CD8-positive, alpha-beta memory T cell (primary cell): Measurements from ENCODE around the gene VSTM1. TPM values are rescaled to one million over a fixed set of nuclear protein-coding genes. Genes with fewer than 3 reads are reported as not detected.

Experiments used
- CTCF ChIA-PET: fragments of 350-600 bp; sonication (Branson Sonifier 250); formaldehyde crosslinking; loops from one replicate; lab custom pipeline; 2021; ENCODE audit warnings: antibody characterized with exemption; lab: Charles Lee
- POLR2A ChIA-PET: fragments of 350-600 bp; sonication (Branson Sonifier 250); formaldehyde crosslinking; loops from one replicate; lab custom pipeline; 2021; ENCODE audit warnings: antibody characterized with exemption; lab: Charles Lee
- DNase-seq, 5 donors: peaks; one replicate each; pipeline versions ENCODE4 v3.0.0 to v3.0.0-alpha.2; 2020 to 2022; ENCODE audit warnings: mixed read lengths in 1 of 5
- H3K27ac ChIP-seq: one replicate; pipeline ENCODE4 v1.7.0; 2013; ENCODE audit warnings: low read depth, mild to moderate bottlenecking, low read length, moderate library complexity
- H3K27me3 ChIP-seq: 2 replicates; pipeline ENCODE4 v1.7.0; 2013; ENCODE audit warnings: low read length, mild to moderate bottlenecking; ENCODE audit not compliant: insufficient read depth, poor library complexity, severe bottlenecking
- H3K36me3 ChIP-seq: 2 replicates; pipeline ENCODE4 v1.7.0; 2013; ENCODE audit warnings: mild to moderate bottlenecking, low read length, moderate library complexity; ENCODE audit not compliant: insufficient read depth
- H3K4me1 ChIP-seq: 2 replicates; pipeline ENCODE4 v1.7.0; 2013; ENCODE audit warnings: mild to moderate bottlenecking, low read length, moderate library complexity; ENCODE audit not compliant: insufficient read depth
- H3K4me3 ChIP-seq: 2 replicates; pipeline ENCODE4 v1.7.0; 2013; ENCODE audit warnings: mild to moderate bottlenecking, low read length
- H3K9me3 ChIP-seq: 2 replicates; pipeline ENCODE4 v1.7.0; 2013; ENCODE audit warnings: mild to moderate bottlenecking, low read length
- H3K27ac Mint-ChIP-seq, 8 donors: one replicate each; pipeline ENCODE4 v1.8.0; 2020 to 2021; ENCODE audit warnings: mixed read lengths in 8 of 8, mild to moderate bottlenecking in 6 of 8, inconsistent platforms in 3 of 8, moderate library complexity in 3 of 8
- H3K27me3 Mint-ChIP-seq, 2 donors: one replicate each; pipeline ENCODE4 v1.8.0; 2020 to 2021; ENCODE audit warnings: mixed read lengths in 2 of 2, mild to moderate bottlenecking in 1 of 2, moderate library complexity in 1 of 2
- H3K36me3 Mint-ChIP-seq, 3 donors: one replicate each; pipeline ENCODE4 v1.8.0; 2020 to 2021; ENCODE audit warnings: mixed read lengths in 3 of 3, inconsistent platforms in 1 of 3, mild to moderate bottlenecking in 1 of 3
- H3K4me1 Mint-ChIP-seq, 3 donors: one replicate each; pipeline ENCODE4 v1.8.0; 2020 to 2021; ENCODE audit warnings: mixed read lengths in 3 of 3, inconsistent platforms in 1 of 3, mild to moderate bottlenecking in 1 of 3
- H3K4me3 Mint-ChIP-seq, 7 donors: one replicate each; pipeline ENCODE4 v1.8.0; 2020 to 2021; ENCODE audit warnings: mixed read lengths in 7 of 7, mild to moderate bottlenecking in 6 of 7, moderate library complexity in 4 of 7, inconsistent platforms in 2 of 7
- H3K9me3 Mint-ChIP-seq, 5 donors: one replicate each; pipeline ENCODE4 v1.8.0; 2020 to 2022; ENCODE audit warnings: mixed read lengths in 5 of 5, mild to moderate bottlenecking in 3 of 5, moderate library complexity in 2 of 5, inconsistent platforms in 1 of 5
- polyA plus RNA-seq: library from polyadenylated mRNA; unstranded; fragments of 300-500 nt; fragmentation: Illumina TruSeq; gene quantifications from one replicate; pipeline ENCODE4 v1.2.3, GENCODE V29; 2021
- total RNA-seq, 2 experiments: library from RNA; stranded (reverse); gene quantifications; one replicate each; pipeline ENCODE4 v1.2.3, GENCODE V29; 2021

Gene VSTM1
- total and polyA plus RNA-seq, 3 experiments from 2014 or later, result not detected

DNA sequence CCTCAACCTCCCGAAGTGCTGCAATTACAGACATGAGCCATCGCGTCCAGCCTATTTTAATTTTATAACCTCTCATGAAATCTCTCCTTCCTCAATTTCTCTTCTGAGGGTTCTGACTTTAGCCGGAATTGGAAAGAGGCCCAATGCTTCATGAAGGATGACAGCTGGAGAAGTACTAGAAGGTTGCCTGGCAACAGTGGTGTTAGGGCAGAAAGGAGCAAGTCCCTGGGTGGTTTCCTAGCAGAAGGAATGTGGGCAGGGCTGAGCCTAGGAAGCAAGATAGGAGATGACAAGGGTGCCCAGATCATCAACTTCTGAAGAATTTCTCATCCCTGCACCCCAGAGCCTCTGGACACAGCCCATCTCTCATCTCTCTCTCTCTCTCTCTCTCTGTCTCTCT, 46.4 kb downstream of the VSTM1 start:
- no peak overlapping the region for H3K27ac Mint-ChIP-seq
- no peak overlapping the region for H3K27ac ChIP-seq
- ChIA-PET CTCF (no interaction called here), POLR2A (no interaction called here)
- H3K27me3 ChIP-seq, result no peaks in the 10 kb centered on the region
- peaks cover 35 to 39% of the 10 kb centered on the region in 2 donors for H3K27me3 Mint-ChIP-seq
- no peak overlapping the region for H3K4me3 Mint-ChIP-seq
- H3K4me1 Mint-ChIP-seq, result peaks cover 0 to 2% (median 0%) of the 10 kb centered on the region in 3 donors
- no peaks in the 10 kb centered on the region for H3K4me1 ChIP-seq
- DNase-seq, result no peak
- no peaks in the 10 kb centered on the region for H3K9me3 Mint-ChIP-seq
- H3K9me3 ChIP-seq, result no peaks in the 10 kb centered on the region
- H3K4me3 ChIP-seq, result no peak overlapping the region
- no peaks in the 10 kb centered on the region for H3K36me3 Mint-ChIP-seq
- H3K36me3 ChIP-seq, result no peaks in the 10 kb centered on the region

DNA sequence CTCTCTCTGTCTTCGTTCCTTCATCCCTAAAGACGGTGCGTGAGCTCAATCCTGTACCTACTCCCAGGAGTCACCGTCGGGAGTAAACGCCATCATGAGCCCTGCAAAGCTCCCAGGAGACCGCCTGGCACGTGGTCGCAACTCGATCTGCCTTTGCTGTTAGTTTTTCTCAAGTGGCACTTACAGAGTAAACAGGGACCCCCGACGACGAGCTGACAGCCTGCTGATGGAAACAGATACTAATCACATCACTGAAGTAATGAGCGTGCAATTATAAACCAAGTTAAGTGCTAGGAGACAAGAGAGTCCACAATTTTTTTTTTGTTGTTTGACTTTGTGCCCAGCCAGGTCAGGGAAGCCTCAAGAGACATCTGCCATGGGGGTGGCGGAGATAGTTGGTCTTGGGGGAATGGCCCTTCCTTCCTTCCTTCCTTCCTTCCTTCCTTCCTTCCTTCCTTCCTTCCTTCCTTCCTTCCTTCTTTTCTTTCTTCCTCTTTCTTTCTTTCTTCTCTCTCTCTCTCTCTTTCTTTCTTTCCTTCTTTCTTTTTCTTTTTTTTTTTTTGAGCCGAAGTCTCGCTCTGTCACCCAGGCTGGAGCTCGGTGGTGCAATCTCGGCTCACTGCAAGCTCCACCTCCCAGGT, 48.7 kb downstream of the VSTM1 start:
- Mint-ChIP-seq H3K36me3 (no peaks in the 10 kb centered on the region), H3K27ac (peak overlapping the region in 2 of 8 donors; percentile 42 to 87), H3K4me3 (no peak overlapping the region), H3K9me3 (peaks cover 0 to 1% (median 0%) of the 10 kb centered on the region in 5 donors), H3K4me1 (peaks cover 0 to 2% (median 0%) of the 10 kb centered on the region in 3 donors), H3K27me3 (peaks cover 35 to 43% of the 10 kb centered on the region in 2 donors)
- H3K36me3 ChIP-seq, result no peaks in the 10 kb centered on the region
- H3K4me1 ChIP-seq, result no peaks in the 10 kb centered on the region
- H3K9me3 ChIP-seq, result no peaks in the 10 kb centered on the region
- H3K4me3 ChIP-seq, result no peak overlapping the region
- ChIA-PET POLR2A (no interaction called here), CTCF (no interaction called here)
- H3K27me3 ChIP-seq, result no peaks in the 10 kb centered on the region
- no peak overlapping the region for H3K27ac ChIP-seq
- DNase-seq, result no peak

DNA sequence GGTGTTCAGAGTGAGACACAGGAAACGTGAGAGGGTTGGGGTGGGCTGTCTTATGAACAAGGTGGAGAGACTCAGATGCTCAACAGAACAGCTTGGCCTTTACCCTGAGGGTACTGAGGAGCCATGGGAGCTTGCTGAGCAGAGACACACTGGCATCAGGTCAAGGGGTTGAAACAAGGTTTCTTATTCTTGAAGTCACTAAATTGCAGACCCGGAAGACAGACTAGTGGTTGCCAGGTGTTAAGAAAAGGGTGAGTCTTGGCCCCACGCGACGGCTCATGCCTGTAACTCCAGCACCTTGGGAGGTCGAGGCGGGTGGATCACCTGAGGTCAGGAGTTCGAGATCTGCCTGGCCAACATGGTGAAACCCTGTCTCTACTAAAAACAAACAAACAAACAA, 49.8 kb downstream of the VSTM1 start:
- Histone ChIP-seq H3K9me3 (no peaks in the 10 kb centered on the region), H3K36me3 (no peaks in the 10 kb centered on the region), H3K4me3 (no peak overlapping the region), H3K27me3 (no peaks in the 10 kb centered on the region), H3K27ac (no peak overlapping the region), H3K4me1 (no peaks in the 10 kb centered on the region)
- Mint-ChIP-seq H3K4me3 (no peak overlapping the region), H3K27ac (no peak overlapping the region), H3K9me3 (peaks cover 0 to 1% (median 0%) of the 10 kb centered on the region in 5 donors), H3K27me3 (peaks cover 33 to 43% of the 10 kb centered on the region in 2 donors), H3K36me3 (no peaks in the 10 kb centered on the region), H3K4me1 (peaks cover 0 to 2% (median 0%) of the 10 kb centered on the region in 3 donors)
- DNase-seq, result no peak
- POLR2A ChIA-PET, result no interaction called here
- CTCF ChIA-PET, result interaction anchor here (1.1 kb wide), 1 partner anchor 16 kb away, joined by 4 read pairs; no protein-coding TSS in a partner anchor

DNA sequence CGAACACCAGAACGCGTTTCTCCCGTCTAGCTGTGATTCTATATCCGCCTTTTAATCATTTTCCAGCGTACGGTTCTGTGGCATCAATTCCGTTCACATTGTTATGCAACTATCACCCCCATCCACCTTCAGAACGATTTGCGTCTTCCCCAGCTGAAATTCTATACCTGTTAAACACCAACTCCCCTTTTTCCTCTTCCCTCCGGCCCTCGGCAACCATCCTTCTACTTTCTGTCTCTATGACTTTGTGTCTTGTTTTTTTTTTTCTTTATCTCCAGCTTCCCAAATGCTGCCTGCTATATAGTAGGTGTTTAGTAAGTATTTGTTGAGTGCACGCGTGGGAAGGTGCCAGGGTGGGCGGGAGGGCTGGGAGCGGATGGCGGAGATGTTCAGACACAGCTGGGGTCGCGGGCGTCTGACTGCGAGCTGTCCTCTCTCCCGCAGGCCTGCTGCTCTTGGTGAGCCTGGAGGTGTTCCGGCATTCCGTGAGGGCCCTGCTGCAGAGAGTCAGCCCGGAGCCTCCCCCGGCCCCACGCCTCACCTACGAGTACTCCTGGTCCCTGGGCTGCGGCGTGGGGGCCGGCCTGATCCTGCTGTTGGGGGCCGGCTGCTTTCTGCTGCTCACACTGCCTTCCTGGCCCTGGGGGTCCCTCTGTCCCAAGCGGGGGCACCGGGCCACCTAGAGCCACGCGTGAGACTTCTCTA, 52.0 kb downstream of the VSTM1 start:
- Mint-ChIP-seq H3K27ac (no peak overlapping the region), H3K4me1 (peaks cover 0 to 2% (median 0%) of the 10 kb centered on the region in 3 donors), H3K9me3 (peaks cover 0 to 3% (median 0%) of the 10 kb centered on the region in 5 donors), H3K36me3 (no peaks in the 10 kb centered on the region), H3K27me3 (peaks cover 38 to 47% of the 10 kb centered on the region in 2 donors), H3K4me3 (no peak overlapping the region)
- no peak for DNase-seq
- CTCF ChIA-PET, result interaction anchor here (0.6 to 0.7 kb wide), 2 partner anchors 12 to 107 kb away, joined by 3 read pairs; no protein-coding TSS in a partner anchor
- Histone ChIP-seq H3K36me3 (no peaks in the 10 kb centered on the region), H3K27ac (no peak overlapping the region), H3K4me1 (no peaks in the 10 kb centered on the region), H3K4me3 (no peak overlapping the region), H3K9me3 (no peaks in the 10 kb centered on the region), H3K27me3 (no peaks in the 10 kb centered on the region)
- POLR2A ChIA-PET, result no interaction called here

DNA sequence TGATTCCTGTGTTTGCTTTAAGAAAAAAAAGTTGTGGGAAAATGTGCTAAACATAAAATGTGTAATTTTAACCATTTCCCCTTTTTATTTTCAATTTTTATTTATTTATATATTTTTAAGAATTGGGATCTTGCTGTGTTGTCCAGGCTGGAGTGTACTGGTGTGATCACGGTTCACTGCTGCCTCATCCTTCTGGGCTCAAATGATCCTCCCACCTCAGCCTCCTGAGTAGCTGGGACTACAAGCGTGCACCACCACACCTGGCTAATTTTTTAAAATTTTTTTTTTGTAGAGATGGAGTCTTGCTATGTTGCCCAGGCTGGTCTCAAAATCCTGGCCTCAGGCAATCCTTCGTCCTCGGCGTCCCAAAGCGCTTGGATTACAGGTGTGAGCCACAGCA, 53.2 kb downstream of the VSTM1 start:
- peaks cover 0 to 3% (median 0%) of the 10 kb centered on the region in 5 donors for H3K9me3 Mint-ChIP-seq
- no peaks in the 10 kb centered on the region for H3K4me1 ChIP-seq
- no peak overlapping the region for H3K27ac ChIP-seq
- ChIA-PET POLR2A (no interaction called here), CTCF (no interaction called here)
- DNase-seq, result no peak
- H3K36me3 ChIP-seq, result no peaks in the 10 kb centered on the region
- no peak overlapping the region for H3K4me3 Mint-ChIP-seq
- H3K27ac Mint-ChIP-seq, result no peak overlapping the region
- no peaks in the 10 kb centered on the region for H3K27me3 ChIP-seq
- H3K4me1 Mint-ChIP-seq, result peaks cover 0 to 2% (median 0%) of the 10 kb centered on the region in 3 donors
- no peaks in the 10 kb centered on the region for H3K36me3 Mint-ChIP-seq
- H3K9me3 ChIP-seq, result no peaks in the 10 kb centered on the region
- H3K4me3 ChIP-seq, result no peak overlapping the region
- peaks cover 31 to 43% of the 10 kb centered on the region in 2 donors for H3K27me3 Mint-ChIP-seq

DNA sequence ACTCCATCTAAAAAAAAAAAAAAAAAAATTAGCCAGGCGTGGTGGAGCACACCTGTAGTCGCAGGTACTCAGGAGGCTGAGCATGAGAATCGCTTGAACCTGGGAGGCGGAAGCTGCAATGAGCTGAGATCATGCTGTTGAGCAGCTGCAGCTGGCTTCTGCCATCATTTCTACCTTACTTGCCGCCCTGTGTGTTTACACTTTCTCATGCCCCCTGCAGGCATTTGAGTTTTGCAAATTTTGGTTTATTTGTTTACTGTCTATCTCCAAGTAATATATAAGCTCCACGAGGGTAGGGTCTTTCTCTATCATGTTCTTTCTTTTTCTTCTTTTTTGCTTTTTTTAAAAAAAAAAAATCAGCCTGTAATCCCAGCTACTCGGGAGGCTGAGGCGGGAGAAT, 54.3 kb downstream of the VSTM1 start:
- no peaks in the 10 kb centered on the region for H3K9me3 ChIP-seq
- Mint-ChIP-seq H3K36me3 (no peaks in the 10 kb centered on the region), H3K4me3 (no peak overlapping the region), H3K27me3 (peaks cover 27 to 38% of the 10 kb centered on the region in 2 donors), H3K4me1 (no peaks in the 10 kb centered on the region), H3K9me3 (peaks cover 0 to 3% (median 0%) of the 10 kb centered on the region in 5 donors), H3K27ac (no peak overlapping the region)
- CTCF ChIA-PET, result no interaction called here
- no peak overlapping the region for H3K27ac ChIP-seq
- POLR2A ChIA-PET, result no interaction called here
- DNase-seq, result no peak
- H3K27me3 ChIP-seq, result no peaks in the 10 kb centered on the region
- no peaks in the 10 kb centered on the region for H3K36me3 ChIP-seq
- H3K4me3 ChIP-seq, result no peak overlapping the region
- H3K4me1 ChIP-seq, result no peaks in the 10 kb centered on the region

DNA sequence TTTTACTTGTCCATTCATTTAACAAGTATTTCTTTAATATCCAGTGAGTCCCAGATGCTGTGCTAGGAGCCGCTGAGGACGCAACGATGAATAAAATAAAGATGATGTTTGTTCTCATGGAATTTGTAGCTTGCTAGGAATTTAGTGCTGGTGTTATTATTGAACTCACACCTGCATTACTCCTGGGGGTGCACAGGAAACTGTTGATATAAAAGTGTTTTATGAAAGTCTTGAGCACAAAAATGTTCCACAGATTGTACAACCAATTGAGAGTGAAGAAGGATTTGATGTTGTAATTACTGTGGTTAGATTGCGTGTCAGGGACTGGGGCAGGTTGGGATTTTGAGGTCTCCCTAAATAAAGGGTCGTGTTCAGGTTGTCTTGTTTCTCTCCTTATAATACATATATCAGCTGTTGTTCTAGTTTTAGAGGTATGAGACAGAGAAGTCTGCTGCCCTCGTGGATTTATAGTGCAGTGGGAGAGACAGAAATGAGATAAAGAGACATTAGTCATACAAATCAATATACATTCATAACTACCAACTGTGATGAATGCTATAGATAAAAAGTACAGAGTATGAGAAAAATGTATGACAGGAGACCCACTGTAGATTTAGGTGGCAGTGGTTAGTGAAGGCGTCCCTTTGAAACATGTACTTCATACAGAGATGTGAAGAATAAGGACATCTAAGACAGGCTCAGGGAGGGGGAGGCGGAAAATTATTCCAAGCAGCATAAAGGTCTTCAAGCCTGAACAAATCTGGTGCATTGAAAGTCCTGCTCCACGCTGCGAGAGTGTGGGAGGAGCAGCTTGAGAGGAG, 61.0 kb downstream of the VSTM1 start:
- Histone ChIP-seq H3K27me3 (peaks cover 4% of the 10 kb centered on the region), H3K9me3 (no peaks in the 10 kb centered on the region), H3K27ac (no peak overlapping the region), H3K4me1 (no peaks in the 10 kb centered on the region), H3K36me3 (no peaks in the 10 kb centered on the region), H3K4me3 (no peak overlapping the region)
- H3K4me1 Mint-ChIP-seq, result no peaks in the 10 kb centered on the region
- no peaks in the 10 kb centered on the region for H3K9me3 Mint-ChIP-seq
- no peak overlapping the region for H3K4me3 Mint-ChIP-seq
- no peaks in the 10 kb centered on the region for H3K36me3 Mint-ChIP-seq
- ChIA-PET POLR2A (no interaction called here), CTCF (interaction anchor here (0.6 kb wide), 1 partner anchor 23 kb away, joined by 3 read pairs; no protein-coding TSS in a partner anchor)
- peaks cover 15 to 44% of the 10 kb centered on the region in 2 donors for H3K27me3 Mint-ChIP-seq
- H3K27ac Mint-ChIP-seq, result no peak overlapping the region
- DNase-seq, result no peak
